Adrenal gland (tissue), 12 donors: ENCODE data around the gene AACS. TPM values are rescaled to one million over a fixed set of nuclear protein-coding genes. Genes with fewer than 3 reads are reported as not detected.
"Not testable (repeated sequence)": the region's sequence is repeated elsewhere in the genome, so short reads cannot be mapped to it uniquely, and the experiment has no call there.

ENCODE experiments used
- DNase-seq, 7 donors: peaks; one replicate each; pipeline ENCODE4 v3.0.0-alpha.2; 2019 to 2020
- H3K27ac ChIP-seq, 5 donors: fragments of 200-600 bp; sonication (generic) in 4 of 5; 1 replicate in 3 of 5; 2 replicates in 2 of 5; pipeline versions ENCODE4 v1.5.1 to v1.8.0; 2016 to 2020; ENCODE audit warnings: mild to moderate bottlenecking in 1 of 5
- H3K27me3 ChIP-seq: fragments of 200-600 bp; 2 replicates; pipeline ENCODE4 v1.8.0; 2021
- H3K36me3 ChIP-seq, 2 donors: fragments of 200-600 bp; replicated peaks in 1 of 2; 1 replicate in 1 of 2; 2 replicates in 1 of 2; pipeline versions ENCODE4 v1.5.1 to v1.8.0; 2018 to 2022
- H3K4me1 ChIP-seq, 2 donors: fragments of 200-600 bp; replicated peaks in 1 of 2; 1 replicate in 1 of 2; 2 replicates in 1 of 2; pipeline versions ENCODE4 v1.5.1 to v1.8.0; 2018 to 2021
- H3K4me3 ChIP-seq, 4 donors: fragments of 200-600 bp; sonication (generic) in 3 of 4; one replicate each; pipeline ENCODE4 v1.5.1; 2016 to 2018
- H3K9me3 ChIP-seq, 3 donors: fragments of 200-600 bp; sonication (generic) in 1 of 3; replicated peaks in 1 of 3; 1 replicate in 2 of 3; 2 replicates in 1 of 3; pipeline versions ENCODE4 v1.5.1 to v1.8.0; 2016 to 2021
- POLR2A ChIP-seq, 2 donors: fragments of 450-650 bp; IDR thresholded peaks; one replicate each; pipeline ENCODE4 v1.6.1; 2017; ENCODE audit warnings: antibody characterized with exemption in 2 of 2, mild to moderate bottlenecking in 2 of 2, moderate library complexity in 1 of 2
- WGBS, 4 donors: extraction: QIAGEN DNeasy Blood & Tissue Kit in 2 of 4; methylation state at CpG; one replicate each; pipeline versions ENCODE4 v1.1.5 to v1.1.7; 2013 to 2017; 5-methylcytosine and 5-hydroxymethylcytosine counted together
- intact Hi-C, 2 donors: fragments of 100-400 bp; cut with DNase I; formaldehyde crosslinking; loops; one replicate each; pipeline versions ENCODE4 v1.14.1 to v1.15.0; 2022 to 2023
- polyA plus RNA-seq, 3 donors: library from polyadenylated mRNA; stranded (reverse); fragments of 200-250 nt in 2 of 3; fragments of 350-450 nt in 1 of 3; fragmentation: Illumina TruSeq in 1 of 3; extraction: RNeasy Lipid Tissue Mini Kit (QIAGEN cat#74804) in 1 of 3; gene quantifications; one replicate each; pipeline ENCODE4 v1.2.3, GENCODE V29; 2013 to 2014
- total RNA-seq, 9 donors: library from RNA; depleted of rRNA in 4 of 9; stranded (reverse); fragments of >200 nt in 4 of 9; fragments of 120-200 nt in 1 of 9; fragmentation: NEBNext Ultra II Directional in 1 of 9; extraction: Animal tissue kit (Norgen Biotek cat#: 25700) in 1 of 9; gene quantifications; one replicate each; pipeline versions ENCODE4 v1.1.0 to v1.2.4, GENCODE V29; 2013 to 2023
- TF ChIP-seq, protein P1 (sequence below), 6 experiments: fragments of 450-650 bp in 4 of 6; fragments of 200-600 bp in 2 of 6; sonication (generic) in 1 of 6; IDR thresholded peaks; 1 replicate in 5 of 6; 2 replicates in 1 of 6; pipeline versions ENCODE4 v1.5.1 to v1.8.0; 2016 to 2021; ENCODE audit warnings: antibody characterized with exemption in 6 of 6, mild to moderate bottlenecking in 2 of 6, moderate library complexity in 1 of 6
- donor health status: healthy with polysubstance abuse.
- donor health status: Bipolar disorder and iron deficiency.
- donor health status: DM: yes; HTN: yes; CAD: no.
- donor health status: DM: no; HTN: no; CAD: no.
- donor health status: DM: no; HTN: no; CAD: no.
- donor health status: DM: yes; HTN: yes; CAD: no.

AACS gene
- total and polyA plus RNA-seq, 12 donors, result 8.0 to 31.7 (median 15.4) TPM

DNA sequence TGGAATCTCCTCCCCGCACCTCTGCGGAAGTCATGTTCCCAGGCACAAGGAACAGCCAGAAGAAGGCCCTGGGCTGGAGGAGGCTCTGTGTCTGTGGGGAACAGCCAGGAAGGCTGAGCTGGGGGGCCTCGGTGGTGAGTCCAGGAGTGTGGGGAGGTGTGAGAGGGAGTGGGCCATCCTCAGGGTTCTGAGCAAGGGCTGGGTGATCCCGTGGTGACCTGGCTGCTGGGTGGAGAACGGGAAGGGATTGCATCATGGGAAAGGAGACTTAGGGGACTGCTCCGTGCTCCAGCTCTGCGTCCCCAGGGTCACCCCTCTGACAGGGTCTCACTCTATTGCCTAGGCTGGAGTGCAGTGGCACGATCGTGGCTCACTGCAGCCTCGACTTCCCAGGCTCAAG, 13.8 kb downstream of the AACS start:
- TF ChIP-seq, protein P1, sequence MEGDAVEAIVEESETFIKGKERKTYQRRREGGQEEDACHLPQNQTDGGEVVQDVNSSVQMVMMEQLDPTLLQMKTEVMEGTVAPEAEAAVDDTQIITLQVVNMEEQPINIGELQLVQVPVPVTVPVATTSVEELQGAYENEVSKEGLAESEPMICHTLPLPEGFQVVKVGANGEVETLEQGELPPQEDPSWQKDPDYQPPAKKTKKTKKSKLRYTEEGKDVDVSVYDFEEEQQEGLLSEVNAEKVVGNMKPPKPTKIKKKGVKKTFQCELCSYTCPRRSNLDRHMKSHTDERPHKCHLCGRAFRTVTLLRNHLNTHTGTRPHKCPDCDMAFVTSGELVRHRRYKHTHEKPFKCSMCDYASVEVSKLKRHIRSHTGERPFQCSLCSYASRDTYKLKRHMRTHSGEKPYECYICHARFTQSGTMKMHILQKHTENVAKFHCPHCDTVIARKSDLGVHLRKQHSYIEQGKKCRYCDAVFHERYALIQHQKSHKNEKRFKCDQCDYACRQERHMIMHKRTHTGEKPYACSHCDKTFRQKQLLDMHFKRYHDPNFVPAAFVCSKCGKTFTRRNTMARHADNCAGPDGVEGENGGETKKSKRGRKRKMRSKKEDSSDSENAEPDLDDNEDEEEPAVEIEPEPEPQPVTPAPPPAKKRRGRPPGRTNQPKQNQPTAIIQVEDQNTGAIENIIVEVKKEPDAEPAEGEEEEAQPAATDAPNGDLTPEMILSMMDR (IDR thresholded peaks at IDR 0.05), result no peak
- no peak for TF ChIP-seq POLR2A (IDR thresholded peaks at IDR 0.05)
- no peaks in the 10 kb centered on the region for H3K27me3 ChIP-seq
- intact Hi-C loops, result no loop called here
- no peak overlapping the region for H3K4me3 ChIP-seq
- H3K9me3 ChIP-seq, result no peaks in the 10 kb centered on the region
- WGBS, 4 donors, result 88 to 95% (median 91%) methylated on average over 8 to 10 of the region's 10 CpGs
- no peaks in the 10 kb centered on the region for H3K4me1 ChIP-seq
- no peak for DNase-seq
- H3K36me3 ChIP-seq, result peaks cover 0 to 16% of the 10 kb centered on the region in 2 donors
- no peak overlapping the region for H3K27ac ChIP-seq

GRCh38 chr12:125079648-125080645, 14.7 kb downstream of the AACS start:
- Histone ChIP-seq H3K27me3 (no peaks in the 10 kb centered on the region), H3K4me3 (no peak overlapping the region), H3K36me3 (peaks cover 0 to 16% of the 10 kb centered on the region in 2 donors), H3K9me3 (no peaks in the 10 kb centered on the region), H3K27ac (no peak overlapping the region), H3K4me1 (no peaks in the 10 kb centered on the region)
- TF ChIP-seq, protein P1 (IDR thresholded peaks at IDR 0.05), result no peak
- TF ChIP-seq POLR2A (IDR thresholded peaks at IDR 0.05), result no peak
- 85 to 92% (median 91%) methylated on average over 15 of the region's 15 CpGs for WGBS, 4 donors
- intact Hi-C loops, result no loop called here
- DNase-seq, result no peak

DNA sequence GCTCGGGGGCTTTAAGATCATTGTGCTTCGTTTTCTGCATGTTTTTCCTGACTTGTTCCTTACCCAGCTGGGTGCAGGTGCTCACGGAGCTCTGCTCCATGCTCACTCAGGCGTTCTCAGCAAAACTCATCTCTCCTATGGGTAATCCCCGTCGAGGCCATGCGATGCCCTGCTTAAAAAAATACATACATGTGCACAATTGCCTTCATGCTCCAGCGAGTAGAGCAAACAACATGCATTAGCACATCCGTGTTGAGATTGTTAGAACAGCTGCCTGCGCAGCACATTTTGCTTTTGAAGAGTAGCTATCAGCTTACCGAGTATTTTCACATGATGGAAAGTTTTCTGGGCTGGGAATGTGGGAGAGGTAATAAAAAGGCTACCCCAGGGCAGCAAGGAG, 16.2 kb downstream of the AACS start:
- Histone ChIP-seq H3K4me3 (no peak overlapping the region), H3K27me3 (no peaks in the 10 kb centered on the region), H3K36me3 (peaks cover 0 to 22% of the 10 kb centered on the region in 2 donors), H3K4me1 (no peaks in the 10 kb centered on the region), H3K27ac (no peak overlapping the region), H3K9me3 (no peaks in the 10 kb centered on the region)
- 93 to 96% (median 95%) methylated on average over 11 of the region's 11 CpGs for WGBS, 4 donors
- TF ChIP-seq, protein P1 (IDR thresholded peaks at IDR 0.05), result no peak
- TF ChIP-seq POLR2A (IDR thresholded peaks at IDR 0.05), result no peak
- no peak for DNase-seq
- intact Hi-C loops, result no loop called here

DNA sequence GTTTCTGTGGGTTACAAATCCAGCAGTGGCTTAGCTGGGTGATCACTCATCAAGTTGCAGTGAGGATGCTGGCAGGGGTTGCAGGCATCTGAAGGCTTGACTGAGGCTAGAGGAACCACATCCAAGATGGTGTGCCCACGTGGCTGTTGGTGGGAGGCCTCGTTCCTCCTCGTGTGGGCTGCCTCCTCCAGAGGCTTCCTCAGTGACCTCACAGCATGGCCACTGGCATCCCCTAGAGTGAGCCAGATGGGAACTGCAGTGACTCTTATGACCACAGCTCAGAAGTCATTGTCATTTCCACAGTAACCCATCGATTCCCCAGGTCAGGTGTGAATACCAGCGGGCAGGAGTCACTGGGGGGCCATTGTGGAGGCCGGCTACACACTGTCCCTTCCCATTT, 17.8 kb downstream of the AACS start:
- intact Hi-C loops, result no loop called here
- WGBS, 4 donors, result 69 to 93% (median 81%) methylated on average over 6 of the region's 6 CpGs
- Histone ChIP-seq H3K27me3 (no peaks in the 10 kb centered on the region), H3K4me3 (no peak overlapping the region), H3K36me3 (peaks cover 0 to 25% of the 10 kb centered on the region in 2 donors), H3K9me3 (no peaks in the 10 kb centered on the region), H3K4me1 (no peaks in the 10 kb centered on the region), H3K27ac (no peak overlapping the region)
- TF ChIP-seq, protein P1 (IDR thresholded peaks at IDR 0.05), result no peak
- no peak for TF ChIP-seq POLR2A (IDR thresholded peaks at IDR 0.05)
- DNase-seq, result no peak

DNA sequence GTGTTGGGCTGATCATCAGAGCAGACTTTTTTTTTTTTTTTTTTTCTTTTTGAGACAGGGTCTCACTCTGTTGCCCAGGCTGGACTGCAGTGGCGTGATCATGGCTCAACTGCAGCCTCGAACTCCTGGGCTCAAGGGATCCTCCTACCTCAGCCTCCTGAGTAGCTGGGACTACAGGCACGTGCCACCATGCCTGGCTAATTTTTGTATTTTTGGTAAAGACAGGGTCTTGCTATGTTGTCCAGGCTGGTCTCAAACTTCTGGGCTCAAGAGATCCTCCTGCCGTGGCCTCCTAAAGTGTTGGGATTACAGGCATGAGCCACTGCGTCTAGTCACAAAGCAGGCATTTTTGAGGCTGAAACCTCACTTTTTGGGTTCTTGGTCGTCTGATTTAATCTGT, 23.0 kb downstream of the AACS start:
- intact Hi-C loops, H3K4me1 ChIP-seq, H3K27ac ChIP-seq, H3K9me3 ChIP-seq, H3K27me3 ChIP-seq, DNase-seq, H3K4me3 ChIP-seq: not testable (repeated sequence)
- H3K36me3 ChIP-seq, result peaks cover 0 to 19% of the 10 kb centered on the region in 2 donors
- WGBS, 4 donors, result 77 to 91% (median 83%) methylated on average over 6 of the region's 6 CpGs
